ENCODE results near the gene INHBA.

Gene INHBA

GRCh38 chr7:41715000-41715399 is 12.1 kb upstream of the INHBA start:
- TF ChIP-seq ZFX (IDR thresholded peaks at IDR 0.05; ENCODE audit: borderline replicate concordance): no peak
- TF ChIP-seq CTCF (IDR thresholded peaks at IDR 0.05): no peak
- H3K27ac ChIP-seq: no peak overlapping the region

GRCh38 chr7:41711283-41712064 is 8.6 kb upstream of the INHBA start:
- no peak overlapping the region for H3K27ac ChIP-seq
- no peak for TF ChIP-seq ZFX (IDR thresholded peaks at IDR 0.05; ENCODE audit: borderline replicate concordance)
- peak; percentile 89 for TF ChIP-seq CTCF (IDR thresholded peaks at IDR 0.05)

- TF ChIP-seq ZFX (IDR thresholded peaks at IDR 0.05; ENCODE audit: borderline replicate concordance) (no peak), CTCF (IDR thresholded peaks at IDR 0.05) (no peak)
- no peak overlapping the region for H3K27ac ChIP-seq
These were observed 7.9 kb upstream of the INHBA start for GRCh38 chr7:41710838-41711237.

- no peak overlapping the region for H3K27ac ChIP-seq
- TF ChIP-seq CTCF (IDR thresholded peaks at IDR 0.05): no peak
- no peak for TF ChIP-seq ZFX (IDR thresholded peaks at IDR 0.05; ENCODE audit: borderline replicate concordance)
These were observed 6.7 kb upstream of the INHBA start for GRCh38 chr7:41709621-41710020.

- TF ChIP-seq ZFX (IDR thresholded peaks at IDR 0.05; ENCODE audit: borderline replicate concordance): no peak
- TF ChIP-seq CTCF (IDR thresholded peaks at IDR 0.05): no peak
- no peak overlapping the region for H3K27ac ChIP-seq
These were observed 5.9 kb upstream of the INHBA start for GRCh38 chr7:41708581-41709358.

GRCh38 chr7:41706228-41706930 is 3.5 kb upstream of the INHBA start:
- H3K27ac ChIP-seq: no peak overlapping the region
- TF ChIP-seq ZFX (IDR thresholded peaks at IDR 0.05; ENCODE audit: borderline replicate concordance) (no peak), CTCF (IDR thresholded peaks at IDR 0.05) (no peak)
